GM18526 (cell line): Measurements from ENCODE around the gene PCSK6.

Experiments
- POLR2A ChIP-seq: IDR thresholded peaks from 3 replicates; pipeline ENCODE4 v1.6.1; 2011; ENCODE audit not compliant: insufficient read length; ENCODE audit errors: extremely low read depth

PCSK6 gene

DNA sequence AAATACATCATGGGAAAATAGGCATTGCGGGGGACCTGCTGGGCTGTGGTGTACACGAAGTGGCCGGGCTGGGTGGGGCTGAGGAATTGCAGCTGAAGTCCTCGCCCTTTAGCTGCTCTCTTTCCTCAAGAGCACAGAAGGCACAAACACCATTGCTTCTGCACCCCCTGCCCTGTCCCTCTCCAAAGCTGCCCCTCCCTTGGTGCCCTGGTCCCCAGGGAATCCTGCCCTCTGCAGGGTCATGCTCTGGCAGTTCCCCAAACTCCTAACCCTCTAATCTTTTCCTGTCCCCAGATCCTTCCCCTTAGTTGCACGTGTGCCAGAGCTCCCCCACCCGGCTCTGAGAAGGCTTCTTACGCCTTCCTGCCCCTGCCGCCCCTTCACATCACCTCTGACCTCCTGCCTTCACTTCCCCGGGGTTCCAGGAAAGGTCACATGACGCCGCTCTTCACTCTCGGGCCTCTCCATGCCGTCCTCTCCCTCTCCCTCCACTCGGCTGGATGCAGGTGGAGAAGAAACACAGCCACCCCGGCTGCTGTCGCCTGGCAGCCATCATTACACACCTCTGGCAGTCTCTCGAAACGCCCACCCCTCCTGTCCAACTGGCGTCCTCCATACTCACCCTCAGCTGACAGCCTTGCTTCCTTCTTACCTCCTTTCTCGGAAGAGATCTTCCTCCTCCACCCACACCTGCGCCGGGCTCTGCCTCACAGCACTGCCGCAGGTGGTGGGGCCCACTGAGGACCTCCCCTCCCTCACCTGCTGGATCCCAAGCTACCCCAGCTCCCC, 6.9 kb upstream of the PCSK6 start:
- no peak for TF ChIP-seq POLR2A

DNA sequence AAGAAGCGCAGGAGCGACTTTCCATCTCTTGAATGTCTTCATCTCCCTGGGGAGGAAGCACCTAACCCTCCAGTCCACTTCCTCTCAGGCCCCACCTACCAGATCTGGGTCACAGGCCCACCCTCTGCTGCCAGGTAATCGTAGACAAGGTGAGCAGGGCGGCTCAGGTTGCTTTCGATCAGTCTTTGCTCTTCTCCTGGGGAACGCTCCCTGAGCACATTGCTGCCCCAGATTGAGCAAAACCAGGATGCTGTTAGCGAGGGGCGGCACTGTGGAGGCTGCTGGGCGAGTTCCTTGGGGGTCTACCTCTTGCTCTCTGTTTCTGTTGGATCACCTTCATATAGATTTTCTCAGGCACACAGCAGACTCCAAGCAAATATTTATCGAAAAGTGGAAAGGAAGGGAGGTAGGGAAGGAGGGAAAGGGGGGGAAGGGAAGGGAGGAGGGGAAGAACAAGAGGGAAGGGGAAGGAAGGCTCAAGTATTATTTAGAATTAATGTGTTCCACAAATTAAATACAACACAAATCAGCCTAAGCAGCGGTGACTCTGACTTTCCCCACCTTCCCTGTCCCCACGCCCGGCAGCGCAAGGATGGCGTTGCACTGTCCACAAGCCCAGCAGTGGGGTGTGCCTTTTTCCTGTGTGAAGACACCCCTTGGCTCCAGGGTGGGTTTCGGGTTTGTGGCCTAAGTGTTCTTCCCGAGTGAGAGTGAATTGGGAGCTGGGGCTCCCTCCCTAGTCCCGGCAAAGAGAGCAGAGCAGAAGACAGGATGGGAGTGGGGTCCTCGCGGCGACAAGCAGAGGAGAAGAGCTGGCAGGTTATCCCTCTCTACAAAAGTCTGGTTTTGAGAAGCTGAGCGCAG, 6.1 kb upstream of the PCSK6 start:
- no peak for TF ChIP-seq POLR2A

DNA sequence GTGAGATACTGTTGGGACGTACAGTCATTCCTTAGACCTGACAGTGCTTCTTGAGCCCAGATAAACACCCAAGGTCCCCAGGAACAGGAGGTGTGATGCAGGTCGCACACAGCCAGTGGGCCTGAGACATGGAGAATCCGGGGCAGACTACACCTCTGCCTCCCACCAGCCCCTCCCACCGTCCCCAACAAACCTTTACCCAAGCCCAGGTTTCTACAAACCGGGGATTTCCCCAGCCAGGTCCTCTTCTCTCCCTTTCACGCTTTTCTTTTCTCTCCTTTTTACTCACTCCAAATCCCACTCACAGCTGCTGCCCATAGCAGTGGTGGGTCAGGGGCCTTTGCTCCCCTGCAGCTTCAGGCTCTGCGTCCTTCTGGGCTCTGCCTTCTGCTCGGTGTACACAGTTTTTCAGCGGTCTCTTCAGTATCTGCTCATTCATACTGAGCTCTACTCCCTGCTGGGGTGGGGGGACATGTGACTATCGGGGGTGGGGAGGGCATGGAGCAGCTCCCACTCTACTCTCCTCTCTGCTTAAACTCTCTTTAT, 4.8 kb upstream of the PCSK6 start:
- no peak for TF ChIP-seq POLR2A

DNA sequence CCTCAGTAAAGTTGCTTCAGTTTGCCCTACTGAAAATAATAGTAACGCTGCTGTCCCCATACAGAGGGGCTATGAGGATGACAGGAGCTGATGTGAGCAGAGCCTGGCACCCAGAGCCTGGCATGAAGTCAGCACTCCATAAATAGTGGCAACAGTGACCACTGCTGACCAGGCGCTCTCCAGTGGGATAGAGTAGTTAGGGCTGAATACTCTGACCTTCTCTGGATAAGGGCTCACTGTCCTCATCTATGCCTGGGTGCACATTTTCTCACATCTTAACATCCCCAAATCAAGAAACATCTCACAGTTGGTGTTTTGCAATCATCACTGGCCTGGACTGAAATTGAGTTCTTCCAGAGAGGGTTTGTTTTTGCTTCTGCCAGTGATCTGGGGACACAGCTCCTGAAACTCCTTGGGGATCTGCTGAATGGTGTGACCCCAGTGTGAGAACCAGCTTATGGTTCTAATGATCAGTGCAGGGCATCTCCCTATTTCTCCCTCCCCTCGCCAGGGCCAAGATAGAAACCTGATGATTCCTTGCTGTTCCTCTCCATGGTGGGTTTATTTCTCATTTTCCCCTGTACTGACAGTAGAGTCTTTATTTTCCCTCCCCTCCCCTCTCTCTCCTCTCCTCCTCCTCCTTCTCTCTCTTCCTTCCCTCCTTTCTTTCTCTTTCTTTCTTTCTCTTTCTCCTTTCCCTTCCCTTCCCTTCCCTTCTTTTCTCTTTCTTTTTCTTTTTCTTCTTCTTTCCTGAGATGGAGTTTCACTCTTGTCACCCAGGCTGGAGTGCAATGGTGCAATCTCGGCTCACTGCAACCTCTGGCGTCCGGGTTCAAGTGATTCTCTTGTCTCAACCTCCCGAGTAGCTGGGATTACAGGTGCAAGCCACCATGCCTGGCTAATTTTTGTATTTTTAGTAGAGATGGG, 3.5 kb upstream of the PCSK6 start:
- TF ChIP-seq POLR2A, result no peak

DNA sequence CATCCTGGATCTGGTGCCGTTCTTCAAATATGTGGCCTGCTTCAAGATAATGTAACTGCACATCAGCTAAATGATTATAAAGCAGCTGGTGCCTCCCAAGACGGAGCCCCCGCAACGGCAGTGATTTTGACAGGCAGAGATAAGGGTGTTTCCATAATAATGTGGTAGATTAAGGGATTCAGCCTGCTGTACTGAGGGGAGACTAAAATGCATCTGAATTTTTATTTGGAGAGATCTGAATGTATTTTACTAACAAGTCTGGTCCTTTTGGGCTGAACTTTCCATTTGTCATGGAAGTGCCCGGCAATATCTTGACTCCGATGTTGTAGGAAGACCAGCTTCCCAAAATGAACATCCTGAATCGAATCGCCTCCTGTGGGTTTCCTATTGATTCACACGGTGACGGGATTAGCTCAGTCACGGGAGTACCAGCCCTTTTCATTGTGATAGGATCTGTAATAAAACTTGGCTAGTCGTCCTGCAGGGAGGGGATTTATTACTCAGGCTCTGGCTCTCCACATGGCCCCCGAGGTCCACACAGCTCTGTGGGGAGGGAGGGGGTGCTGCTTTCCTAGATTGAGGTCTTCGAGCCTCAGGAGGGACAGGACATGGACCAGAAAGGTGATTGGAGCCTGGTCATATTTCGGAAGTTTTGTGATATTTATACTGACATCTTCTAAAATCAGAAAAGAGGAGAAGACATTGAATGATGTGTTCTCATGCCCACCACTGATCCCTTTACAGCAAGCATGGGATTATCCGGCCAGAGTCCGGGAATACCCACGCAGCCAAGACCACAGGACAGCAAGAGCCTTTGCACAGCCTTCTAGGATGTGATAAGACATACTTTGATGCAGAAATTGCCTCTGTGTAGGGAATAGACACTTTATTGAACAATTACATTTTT, 2.5 kb upstream of the PCSK6 start:
- TF ChIP-seq POLR2A, result no peak

DNA sequence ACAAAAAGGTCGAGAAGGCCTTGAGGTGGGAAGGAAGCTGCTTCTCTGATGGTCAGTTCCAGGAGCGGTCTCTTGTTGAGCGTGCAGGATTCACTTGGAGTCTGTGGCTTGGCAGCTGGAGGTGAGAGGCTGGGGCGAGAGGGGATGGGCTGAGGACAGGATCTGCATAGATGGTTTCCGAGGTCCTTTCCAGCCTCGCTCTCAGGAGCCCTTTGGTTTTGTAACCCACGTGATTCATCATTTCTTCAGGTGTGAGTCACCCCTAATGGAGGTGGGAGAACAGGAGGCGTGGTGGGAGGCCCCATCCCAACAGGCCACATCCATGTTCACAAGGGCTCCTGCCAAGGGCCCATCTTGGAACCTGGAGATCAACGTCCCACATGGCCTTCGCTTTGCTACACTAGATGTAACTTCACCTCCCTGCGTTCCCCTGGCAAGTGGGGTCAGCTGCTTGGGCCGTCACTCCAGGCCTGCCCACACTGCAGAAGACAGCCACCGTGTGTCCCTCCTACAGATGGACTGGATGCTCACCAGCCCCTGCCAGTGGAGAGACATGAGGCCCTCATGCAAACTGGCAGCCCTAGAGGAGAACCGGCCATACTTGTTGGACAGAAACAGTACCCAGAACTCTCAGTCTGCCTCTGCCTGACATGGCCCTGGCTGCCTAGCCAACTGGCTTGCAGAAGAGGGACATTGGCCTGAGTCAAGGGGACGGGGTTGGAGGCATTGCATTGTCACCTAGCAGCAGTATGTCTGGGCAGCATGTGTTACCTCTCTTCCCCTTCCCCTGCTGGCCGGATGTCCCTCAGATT, 1.6 kb upstream of the PCSK6 start:
- no peak for TF ChIP-seq POLR2A

DNA sequence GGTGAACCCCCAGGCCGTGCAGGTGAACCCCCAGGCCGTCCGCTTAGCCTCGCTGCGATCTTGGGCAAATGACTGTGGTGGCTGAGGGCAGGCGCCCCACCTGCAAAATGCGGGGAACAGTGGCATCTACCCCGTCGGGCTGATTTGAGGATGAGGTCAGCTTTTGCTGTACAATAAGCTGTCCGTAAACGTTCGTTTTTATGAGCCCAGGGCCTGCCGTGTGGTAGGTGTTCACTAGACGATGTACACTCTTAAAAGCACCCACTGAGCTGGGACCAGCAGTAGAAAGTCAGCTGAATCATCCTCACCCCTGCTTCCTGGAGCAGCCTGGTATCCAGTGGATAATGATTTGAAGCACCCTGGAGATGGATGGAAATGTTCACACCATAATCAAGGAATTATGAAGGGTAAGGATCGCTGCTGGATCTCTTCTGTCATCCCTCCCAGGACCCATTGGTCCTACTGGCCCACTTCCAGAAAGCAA, 943 bp upstream of the PCSK6 start:
- no peak for TF ChIP-seq POLR2A

DNA sequence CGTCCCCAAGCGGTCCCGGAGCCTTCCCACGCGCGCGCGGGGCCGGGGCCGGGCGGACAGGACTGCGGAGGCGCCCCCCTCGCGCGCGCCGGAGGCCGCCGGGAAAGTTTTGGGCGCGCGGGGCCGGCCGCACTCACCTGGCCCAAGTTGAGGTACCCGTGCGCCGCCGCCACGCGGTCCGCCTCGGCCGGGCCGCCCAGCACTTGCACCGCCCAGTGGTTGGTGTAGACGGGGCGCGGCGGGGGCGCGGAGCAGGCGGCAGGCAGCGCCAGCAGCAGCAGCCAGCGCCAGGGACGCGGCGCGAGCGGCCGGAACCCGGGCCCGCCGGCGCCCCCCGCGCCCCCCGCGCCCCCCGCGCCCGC, 289 bp downstream of the PCSK6 start:
- TF ChIP-seq POLR2A, result no peak

DNA sequence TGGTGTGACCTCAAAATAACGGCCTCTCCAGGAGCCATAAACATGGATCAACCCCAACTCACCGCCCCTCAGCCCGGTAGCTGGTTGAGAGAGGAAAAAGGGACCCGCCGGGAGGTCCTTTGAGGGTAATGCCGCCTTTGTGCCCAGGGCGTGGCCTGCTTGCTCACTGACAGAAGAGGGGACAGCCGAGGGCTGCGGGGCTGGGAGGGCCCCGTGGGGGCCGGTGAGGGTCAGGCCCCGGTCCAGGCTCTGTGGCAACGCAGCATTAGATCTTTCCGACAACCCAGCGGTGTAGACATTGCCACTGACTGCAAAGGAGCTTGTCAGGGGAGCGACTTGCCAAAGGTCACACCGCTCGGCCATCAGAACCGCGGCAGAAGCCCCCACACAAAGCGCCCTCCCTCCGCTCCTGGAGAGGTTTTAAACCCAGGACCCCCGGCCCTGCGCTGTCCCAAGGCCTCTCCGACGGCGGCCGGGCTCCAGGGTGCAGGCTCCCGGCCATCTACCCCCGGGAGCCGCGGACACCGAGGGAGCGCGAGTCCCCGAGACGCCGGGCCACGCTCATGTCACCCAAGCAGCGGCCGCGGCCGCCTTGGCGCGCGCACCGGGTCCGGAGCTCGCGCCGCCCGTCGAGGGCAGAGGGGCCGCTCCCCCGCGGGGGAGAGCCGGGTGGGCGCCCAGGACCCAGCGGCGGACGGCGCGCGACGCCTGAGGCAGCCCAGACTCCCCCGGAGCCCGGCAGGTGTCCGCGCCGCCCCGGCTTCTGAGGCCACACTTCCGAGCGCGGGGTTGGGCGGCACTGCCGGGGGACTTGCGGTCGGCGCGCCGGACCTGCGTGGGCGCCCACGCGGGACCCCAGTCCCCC, 975 bp downstream of the PCSK6 start:
- no peak for TF ChIP-seq POLR2A

DNA sequence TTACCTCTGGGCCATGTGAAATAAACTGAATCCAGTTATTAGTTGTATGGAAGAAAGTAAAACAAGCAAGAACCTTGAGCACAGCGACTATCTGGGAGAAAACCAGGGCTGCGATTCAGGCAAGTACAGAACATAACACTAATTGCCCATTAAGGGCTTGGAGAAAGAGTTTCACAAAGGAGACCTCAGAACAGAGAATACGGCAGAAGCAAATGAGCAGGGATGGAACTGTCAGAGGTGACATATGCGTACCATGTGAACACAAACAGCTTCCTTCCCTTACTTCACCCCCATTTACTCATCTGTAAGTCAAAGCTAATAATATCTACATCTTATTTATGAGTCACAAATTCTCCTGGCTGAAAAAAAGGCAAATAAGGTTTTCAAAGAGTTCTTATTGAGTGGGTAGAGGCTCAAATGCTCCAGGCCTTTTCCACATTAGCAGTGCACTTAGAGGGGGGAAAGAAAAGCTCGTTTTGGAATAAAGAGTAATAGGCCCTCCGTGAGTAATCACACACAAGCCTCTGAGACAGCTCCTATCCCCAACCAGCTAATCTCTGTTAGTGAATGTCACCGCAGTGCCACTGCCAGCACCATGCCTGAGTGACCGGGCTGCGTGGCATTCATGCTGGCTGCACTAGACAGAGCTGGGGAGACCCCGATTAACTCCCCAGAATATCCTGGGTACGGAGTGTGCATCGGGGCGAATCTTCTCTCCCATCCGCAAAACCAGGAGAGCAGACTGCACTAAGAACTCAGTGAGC, 2.6 kb downstream of the PCSK6 start:
- no peak for TF ChIP-seq POLR2A

DNA sequence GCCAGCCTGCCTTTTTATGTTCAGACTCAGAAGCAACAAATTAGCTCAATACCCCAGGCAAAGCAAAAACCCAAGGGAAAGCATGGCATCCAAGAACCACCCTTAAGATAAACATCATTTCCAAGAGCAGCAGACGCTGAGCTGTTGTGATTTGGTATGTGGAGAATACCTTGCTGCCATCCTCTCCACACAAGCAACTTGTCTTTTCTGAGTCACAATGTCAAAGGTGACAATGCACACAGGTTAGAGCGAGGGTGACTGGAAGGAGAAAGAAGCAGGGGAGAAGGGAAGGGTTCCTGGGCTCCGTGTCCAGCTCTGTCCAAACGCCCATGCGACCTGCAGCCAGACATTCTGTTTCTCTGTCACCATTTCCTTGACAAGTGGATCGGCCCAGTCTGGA, 6.0 kb downstream of the PCSK6 start:
- TF ChIP-seq POLR2A, result no peak
